ENCODE results near the gene DERL2.
A peak's percentile ranks its signal among the peaks of the same experiment; 100 is the strongest.

DERL2 gene

GRCh38 chr17:5502552-5502951 lies 16.6 kb upstream of the DERL2 start:
- DNase-seq (ENCODE audit: insufficient read length, low spot score) (no peak), FAIRE-seq (peak; percentile 58)

GRCh38 chr17:5501685-5502084 lies 15.7 kb upstream of the DERL2 start:
- no peak for DNase-seq (ENCODE audit: insufficient read length, low spot score)
- FAIRE-seq = no peak

GRCh38 chr17:5500589-5501391 lies 14.8 kb upstream of the DERL2 start:
- FAIRE-seq (peak; percentile 91), DNase-seq (ENCODE audit: insufficient read length, low spot score) (peak; percentile 96)

- FAIRE-seq (peak; percentile 16), DNase-seq (ENCODE audit: insufficient read length, low spot score) (no peak)
Observed at GRCh38 chr17:5500247-5500588, 14.2 kb upstream of the DERL2 start.

GRCh38 chr17:5499476-5500231 lies 13.7 kb upstream of the DERL2 start:
- FAIRE-seq = no peak
- peak; percentile 35 for DNase-seq (ENCODE audit: insufficient read length, low spot score)

- no peak for FAIRE-seq
Observed at GRCh38 chr17:5492970-5493369, 7.0 kb upstream of the DERL2 start.

GRCh38 chr17:5488752-5489151 lies 2.8 kb upstream of the DERL2 start:
- DNase-seq (ENCODE audit: insufficient read length, low spot score) (no peak), FAIRE-seq (no peak)

More at GRCh38 chr17:5492970-5493369, 7.0 kb upstream of the DERL2 start:
- no peak for DNase-seq (ENCODE audit: insufficient read length, low spot score)

GRCh38 chr17:5486206-5487124 lies 487 bp upstream of the DERL2 start, which contains the start of gene MIS12:
Gene MIS12 (plus strand): TSS chr17:5486566. CDS start chr17:5488863, 2,297 bp downstream.
- peak; percentile 92 for FAIRE-seq
- DNase-seq (ENCODE audit: insufficient read length, low spot score) = peak; percentile 99

GRCh38 chr17:5481451-5481850 lies 4.5 kb downstream of the DERL2 start:
- DNase-seq (ENCODE audit: insufficient read length, low spot score) = no peak
- no peak for FAIRE-seq

- no peak for DNase-seq (ENCODE audit: insufficient read length, low spot score)
- no peak for FAIRE-seq
Observed at GRCh38 chr17:5480962-5481361, 5.0 kb downstream of the DERL2 start.

- DNase-seq (ENCODE audit: insufficient read length, low spot score) = no peak
- no peak for FAIRE-seq
Observed at GRCh38 chr17:5478992-5479391, 7.0 kb downstream of the DERL2 start.

- DNase-seq (ENCODE audit: insufficient read length, low spot score) (no peak), FAIRE-seq (peak; percentile 52)
Observed at GRCh38 chr17:5473906-5474305, 12.1 kb downstream of the DERL2 start.

GRCh38 chr17:5472511-5472910 lies 13.5 kb downstream of the DERL2 start:
- FAIRE-seq (no peak), DNase-seq (ENCODE audit: insufficient read length, low spot score) (no peak)

- FAIRE-seq (no peak), DNase-seq (ENCODE audit: insufficient read length, low spot score) (peak; percentile 9)
Observed at GRCh38 chr17:5468075-5468473, 17.9 kb downstream of the DERL2 start.

GRCh38 chr17:5467416-5467815 lies 18.6 kb downstream of the DERL2 start:
- DNase-seq (ENCODE audit: insufficient read length, low spot score) = no peak
- FAIRE-seq = no peak

GRCh38 chr17:5466295-5466694 lies 19.7 kb downstream of the DERL2 start:
- no peak for DNase-seq (ENCODE audit: insufficient read length, low spot score)
- FAIRE-seq = no peak

GRCh38 chr17:5464717-5465507 lies 21.1 kb downstream of the DERL2 start:
- FAIRE-seq (no peak), DNase-seq (ENCODE audit: insufficient read length, low spot score) (no peak)

GRCh38 chr17:5446786-5447185 lies 39.2 kb downstream of the DERL2 start:
- no peak for FAIRE-seq
- DNase-seq (ENCODE audit: insufficient read length, low spot score) = no peak

GRCh38 chr17:5444209-5444608 lies 41.8 kb downstream of the DERL2 start:
- FAIRE-seq (peak; percentile 64), DNase-seq (ENCODE audit: insufficient read length, low spot score) (no peak)

GRCh38 chr17:5443728-5444127 lies 42.2 kb downstream of the DERL2 start:
- FAIRE-seq (no peak), DNase-seq (ENCODE audit: insufficient read length, low spot score) (no peak)

Data from HTR-8/SVneo (cell line).